Effector CD8-positive, alpha-beta T cell (primary cell): Measurements from ENCODE around the gene CDC37.

ENCODE experiments used
- DNase-seq: peaks from one replicate; lab custom pipeline; 2025; lab: John Stamatoyannopoulos, UW

CDC37 gene

DNA sequence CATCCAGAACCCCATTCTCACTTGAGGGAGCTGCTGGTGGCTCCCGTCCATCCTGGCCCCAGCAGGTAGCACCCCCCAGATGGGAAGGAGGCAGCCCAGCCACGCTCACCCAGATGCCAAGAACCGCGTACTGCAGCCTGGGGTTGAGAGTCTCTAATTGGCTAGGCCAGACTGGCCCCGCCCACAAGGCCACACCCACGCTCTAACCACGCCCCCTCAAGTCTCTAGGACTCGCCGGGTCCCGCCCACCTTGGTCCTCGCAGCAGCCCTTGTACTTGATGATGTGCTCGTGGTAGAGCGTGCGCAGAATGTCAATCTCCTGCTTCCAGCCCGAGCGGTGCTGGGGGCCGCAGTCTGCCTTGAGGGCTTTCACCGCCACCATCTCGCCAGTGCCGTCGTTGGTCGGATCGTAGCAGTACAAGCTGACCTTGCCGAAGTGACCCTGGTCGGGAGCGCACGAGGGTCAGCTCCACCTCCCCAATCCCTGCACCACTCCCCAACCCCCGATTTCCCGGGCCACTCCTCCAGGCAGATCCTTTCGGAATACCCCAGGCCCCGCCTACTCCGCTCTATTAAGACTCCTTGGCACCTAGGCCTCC, 49.5 kb downstream of the CDC37 start:
- peak; percentile 19 for DNase-seq

DNA sequence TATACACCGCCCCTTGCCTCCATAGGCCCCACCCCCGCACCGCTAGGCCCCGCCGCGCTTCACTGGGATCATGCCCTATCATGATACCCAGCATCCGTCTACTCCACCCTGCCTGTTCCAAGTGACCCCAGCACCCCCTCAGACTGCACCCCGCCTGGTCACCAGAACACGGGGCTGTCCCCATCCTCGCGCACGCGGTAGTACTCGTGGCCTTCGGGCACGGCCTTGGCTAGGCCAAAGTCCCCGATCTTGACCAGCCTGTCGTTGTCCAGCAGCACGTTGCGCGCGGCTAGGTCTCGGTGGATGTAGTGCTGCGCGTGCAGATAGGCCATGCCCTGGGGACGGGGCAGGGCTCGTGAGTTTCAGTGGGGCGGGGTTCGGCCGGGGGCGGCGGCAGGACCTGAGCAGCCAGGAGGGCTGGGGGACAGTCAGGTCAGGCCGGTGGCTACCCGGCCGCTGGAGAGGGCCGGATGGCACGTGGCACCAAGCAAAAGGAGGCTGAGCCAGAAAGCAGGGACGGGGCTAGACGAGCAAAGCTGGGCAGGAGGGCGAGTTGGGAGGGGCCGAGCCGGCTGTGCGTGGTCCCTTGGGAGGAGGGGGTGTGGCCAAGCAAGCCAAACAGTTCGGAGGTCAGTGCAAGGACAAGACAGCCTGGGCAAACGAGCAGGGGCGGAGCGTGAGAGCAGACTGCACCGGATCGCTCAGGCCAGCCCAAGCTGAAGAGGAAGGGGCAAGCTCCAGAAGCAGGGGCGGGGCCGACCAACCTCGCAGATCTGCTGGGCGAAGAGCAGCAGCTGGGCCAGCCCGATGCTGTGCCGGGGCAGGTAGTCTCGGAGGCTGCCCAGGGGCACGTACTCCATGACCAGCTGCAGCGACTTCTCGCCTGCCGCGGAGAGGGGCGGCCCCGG, 50.3 kb downstream of the CDC37 start:
- DNase-seq, result no peak

DNA sequence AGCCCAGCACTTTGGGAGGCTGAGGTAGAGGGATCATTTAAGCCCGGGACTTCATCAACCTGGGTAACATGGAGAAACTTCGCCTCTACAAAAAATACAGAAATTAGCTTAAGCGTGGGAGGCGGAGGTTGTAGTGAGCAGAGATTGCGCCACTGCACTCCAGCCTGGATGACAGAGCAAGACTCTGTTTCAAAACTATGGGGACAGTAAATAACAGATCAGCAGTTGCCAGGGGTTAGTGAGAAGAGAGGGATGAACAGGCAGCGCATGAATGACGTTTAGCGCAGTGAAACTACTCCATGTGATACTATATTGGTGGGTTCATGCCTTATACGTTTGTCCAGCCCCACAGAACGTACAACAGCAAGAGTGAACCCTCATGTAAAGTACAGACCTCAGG, 56.8 kb downstream of the CDC37 start:
- no peak for DNase-seq

DNA sequence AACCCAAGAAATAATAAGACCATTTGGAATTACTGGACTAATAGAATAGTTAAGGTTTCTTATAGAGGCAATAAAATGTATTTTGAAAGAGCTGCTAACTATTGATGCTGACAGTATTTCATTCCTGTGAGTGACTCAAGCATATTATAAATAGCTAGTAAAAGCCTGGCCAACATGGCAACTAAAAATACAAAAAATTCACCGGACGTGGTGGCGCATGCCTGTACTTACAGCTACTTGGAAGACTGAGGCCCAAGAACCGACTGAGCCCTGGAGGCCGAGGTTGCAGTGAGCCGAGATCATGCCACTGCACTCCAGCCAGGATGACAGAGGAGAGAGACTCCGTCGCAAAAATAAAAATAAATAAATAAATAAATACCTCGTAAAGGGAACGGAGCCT, 58.6 kb downstream of the CDC37 start:
- DNase-seq, result no peak

DNA sequence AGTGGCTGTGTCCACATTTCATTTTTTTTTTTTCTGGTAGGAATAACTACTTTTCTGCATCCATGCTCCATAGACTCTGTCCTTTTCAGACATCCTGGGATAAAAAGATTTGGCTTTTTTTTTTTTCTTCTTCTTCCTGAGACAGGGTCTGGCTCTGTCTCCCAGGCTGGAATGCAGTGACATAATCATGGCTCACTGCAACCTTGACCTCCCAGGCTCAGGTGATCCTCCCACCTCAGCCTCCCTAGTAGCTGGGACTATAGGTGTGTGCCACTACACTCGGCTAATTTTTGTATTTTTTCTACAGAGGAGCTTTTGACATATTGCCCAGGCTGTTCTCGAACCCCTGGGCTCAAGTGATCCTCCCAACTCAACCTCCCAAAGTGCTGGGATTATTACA, 59.8 kb downstream of the CDC37 start:
- no peak for DNase-seq
